GM12878 (cell line): ENCODE results near the gene HTR3A. TPM values are rescaled to one million over a fixed set of nuclear protein-coding genes. Genes with fewer than 3 reads are reported as not detected.

Experiments used
- ATAC-seq: fragments of 200-7000 bp; cut with Tn5 transposase; 3 replicates; pipeline ENCODE4 v1.9.1; 2020; ENCODE audit warnings: mild to moderate bottlenecking, moderate library complexity
- BruUV-seq: library from RNA; stranded (reverse); fragments of 400-500 nt; replicated peaks from 2 replicates; lab custom pipeline; 2021; lab: Mats Ljungman, UMichigan
- CTCF ChIA-PET: fragments of 300-600 bp; sonication (Branson Sonifier 250); formaldehyde crosslinking; extraction: SDS; loops from one replicate; lab custom pipeline; 2021; ENCODE audit warnings: inconsistent platforms; lab: Yijun Ruan, JAX
- POLR2A ChIA-PET: fragments of 350-600 bp; formaldehyde crosslinking; extraction: SDS; loops from one replicate; lab custom pipeline; 2021; ENCODE audit warnings: inconsistent platforms; lab: Charles Lee
- RAD21 ChIA-PET: fragments of 300-600 bp; sonication (Branson Sonifier 250); formaldehyde crosslinking; loops from one replicate; lab custom pipeline; 2023; ENCODE audit warnings: antibody characterized with exemption; ENCODE audit not compliant: unreplicated experiment; lab: Charles Lee
- SMC1A ChIA-PET: fragments of 300-600 bp; sonication (Branson Sonifier 250); formaldehyde crosslinking; loops from one replicate; lab custom pipeline; 2023; ENCODE audit not compliant: unreplicated experiment, uncharacterized antibody; lab: Charles Lee
- DNase-seq: peaks from one replicate; pipeline ENCODE4 v3.0.0-alpha.2; 2011; ENCODE audit warnings: low read depth, low spot score
- FAIRE-seq: peaks from 3 replicates; lab custom pipeline; 2011; peaks lifted over from hg19 to GRCh38; lab: Jason Lieb, UNC
- H2AFZ ChIP-seq: 2 replicates; pipeline ENCODE4 v1.6.0; 2011; ENCODE audit warnings: low read depth, low read length, control low read depth; ENCODE audit not compliant: control insufficient read depth
- H3K27ac ChIP-seq: 2 replicates; pipeline ENCODE4 v1.5.1; 2011; ENCODE audit warnings: control low read depth; ENCODE audit not compliant: control insufficient read depth, insufficient read depth
- H3K27me3 ChIP-seq, 2 experiments: replicated peaks in 1 of 2; 2 replicates each; pipeline versions ENCODE4 v1.6.0 to v1.6.1; 2011; ENCODE audit warnings: low read length in 1 of 2; ENCODE audit not compliant: control insufficient read depth in 2 of 2, insufficient read depth in 2 of 2
- H3K36me3 ChIP-seq, 2 experiments: 2 replicates each; pipeline ENCODE4 v1.5.1; 2011; ENCODE audit warnings: low read length in 1 of 2; ENCODE audit not compliant: control insufficient read depth in 2 of 2, insufficient read depth in 2 of 2
- H3K4me1 ChIP-seq: 2 replicates; pipeline ENCODE4 v1.6.1; 2011; ENCODE audit warnings: mild to moderate bottlenecking, low read length, moderate library complexity, mixed read lengths; ENCODE audit not compliant: control insufficient read depth, insufficient read depth
- H3K4me2 ChIP-seq: 2 replicates; pipeline ENCODE4 v1.6.0; 2011; ENCODE audit warnings: control low read depth; ENCODE audit not compliant: control insufficient read depth, insufficient read depth
- H3K4me3 ChIP-seq: fragments of 200-600 bp; sonication (generic); 2 replicates; pipeline ENCODE4 v1.5.1; 2016
- H3K79me2 ChIP-seq: 2 replicates; pipeline ENCODE4 v1.6.0; 2011; ENCODE audit warnings: low read length; ENCODE audit not compliant: control insufficient read depth, insufficient read depth
- H3K9ac ChIP-seq: 2 replicates; pipeline ENCODE4 v1.8.0; 2011; ENCODE audit warnings: low read length, control low read depth, mixed read lengths; ENCODE audit not compliant: control insufficient read depth, insufficient read depth
- H3K9me3 ChIP-seq: replicated peaks from 3 replicates; pipeline ENCODE4 v1.5.1; 2011; ENCODE audit warnings: mild to moderate bottlenecking, low read length; ENCODE audit not compliant: control insufficient read depth, insufficient read depth
- H4K20me1 ChIP-seq: 2 replicates; pipeline ENCODE4 v1.6.0; 2011; ENCODE audit not compliant: control insufficient read depth, insufficient read depth
- ASH2L ChIP-seq: fragments of 300-600, 200-600 bp; sonication (generic); IDR thresholded peaks from 2 replicates; pipeline ENCODE4 v1.6.1; 2017; ENCODE audit warnings: low read depth, mild to moderate bottlenecking, borderline replicate concordance
- ATF3 ChIP-seq: IDR thresholded peaks from 2 replicates; pipeline ENCODE4 v1.6.1; 2011; ENCODE audit warnings: low read depth, mild to moderate bottlenecking, low read length, moderate library complexity, borderline replicate concordance; ENCODE audit errors: extremely low read depth
- CBX5 ChIP-seq: sonication (generic); IDR thresholded peaks from 2 replicates; pipeline ENCODE4 v1.6.1; 2016; ENCODE audit warnings: low read depth, moderate library complexity, mild to moderate bottlenecking, inconsistent platforms
- E2F8 ChIP-seq: fragments of 450-650 bp; IDR thresholded peaks from 2 replicates; pipeline ENCODE4 v1.6.1; 2018; ENCODE audit warnings: mild to moderate bottlenecking, low read depth, moderate library complexity; ENCODE audit not compliant: partially characterized antibody
- E4F1 ChIP-seq: fragments of 450-650 bp; IDR thresholded peaks from 2 replicates; pipeline ENCODE4 v1.6.1; 2018; ENCODE audit warnings: borderline replicate concordance, mild to moderate bottlenecking; ENCODE audit not compliant: partially characterized antibody
- HSF1 ChIP-seq: fragments of 150-350 bp; IDR thresholded peaks from 2 replicates; pipeline ENCODE4 v1.6.1; 2014; ENCODE audit warnings: mild to moderate bottlenecking, low read depth, low read length
- NR2C2 ChIP-seq: IDR thresholded peaks from 2 replicates; pipeline ENCODE4 v1.6.1; 2011; ENCODE audit warnings: borderline replicate concordance, low read depth; ENCODE audit not compliant: control insufficient read depth, insufficient read length
- POLR2A ChIP-seq: IDR thresholded peaks from 2 replicates; pipeline ENCODE4 v1.6.1; 2011; ENCODE audit warnings: low read depth, mild to moderate bottlenecking, low read length
- POLR2AphosphoS2 ChIP-seq: IDR thresholded peaks from 2 replicates; pipeline ENCODE4 v1.6.1; 2011; ENCODE audit warnings: low read depth, mild to moderate bottlenecking, low read length, improper control_type of control experiment, moderate library complexity
- SIX5 ChIP-seq: IDR thresholded peaks from 2 replicates; pipeline ENCODE4 v1.6.1; 2011; ENCODE audit warnings: mild to moderate bottlenecking, low read depth, low read length, moderate library complexity; ENCODE audit not compliant: severe bottlenecking
- USF2 ChIP-seq: IDR thresholded peaks from 2 replicates; pipeline ENCODE4 v1.6.1; 2011; ENCODE audit warnings: low read depth, low read length, improper control_type of control experiment, borderline replicate concordance
- ZSCAN29 ChIP-seq: fragments of 450-650 bp; IDR thresholded peaks from 2 replicates; pipeline ENCODE4 v1.6.1; 2017; ENCODE audit warnings: mild to moderate bottlenecking, moderate library complexity
- WGBS: methylation state at CpG from one replicate; pipeline ENCODE4 v1.1.6; 2016; ENCODE audit warnings: low lambda C conversion rate; ENCODE audit not compliant: insufficient replicate concordance, insufficient coverage; ENCODE audit errors: missing lambda C conversion rate; 5-methylcytosine and 5-hydroxymethylcytosine counted together
- in situ Hi-C: fragments of 300-500 bp; cut with MboI; formaldehyde crosslinking; loops from 9 replicates; pipeline ENCODE4 v1.14.3; 2018; ENCODE audit warnings: mixed read lengths
- intact Hi-C: fragments of 100-400 bp; cut with micrococcal nuclease; formaldehyde crosslinking; loops from one replicate; pipeline ENCODE4 v1.14.2; 2022; ENCODE audit not compliant: unreplicated experiment
- polyA plus RNA-seq, 11 experiments: library from polyadenylated mRNA; depleted of rRNA in 4 of 11; unstranded in 6 of 11; stranded (reverse) in 5 of 11; fragments of >200 nt; fragmentation: Nextera tagmentation in 4 of 11; fragmentation: Illumina TruSeq in 1 of 11; extraction: Ambion mirVana in 4 of 11; extraction: Trizol in 1 of 11; gene quantifications; 1 replicate in 1 of 11; 2 replicates in 10 of 11; pipeline versions ENCODE4 v1.2.1 to v1.2.3, GENCODE V29; 2011 to 2016; ENCODE audit warnings: inconsistent platforms in 2 of 11, missing spikeins in 2 of 11, low read depth in 1 of 11
- total RNA-seq, 4 experiments: library from RNA; depleted of rRNA in 3 of 4; stranded (reverse); fragments of >200 nt in 3 of 4; fragmentation: Illumina TruSeq in 1 of 4; extraction: Trizol in 1 of 4; gene quantifications; 2 replicates each; pipeline versions ENCODE4 v1.2.1 to v1.2.3, GENCODE V29; 2013 to 2021

Gene HTR3A
- total and polyA plus RNA-seq, 10 of the 15 experiments (the other 5 are each of a cell fraction or from before 2014, with no cell fraction given) = not detected

GRCh38 chr11:114010931-114011330 lies 36.0 kb downstream of the HTR3A start (continued):
- TF ChIP-seq E2F8 (no peak), ATF3 (no peak)

GRCh38 chr11:114011443-114011842 lies 36.5 kb downstream of the HTR3A start:
- WGBS = 32% methylated on average over 2 of the region's 2 CpGs
- SMC1A ChIA-PET = no interaction called here
- Histone ChIP-seq H3K4me3 (no peak overlapping the region), H3K4me1 (no peaks in the 10 kb centered on the region), H3K9me3 (no peaks in the 10 kb centered on the region), H3K79me2 (no peaks in the 10 kb centered on the region), H3K36me3 (no peaks in the 10 kb centered on the region), H3K27ac (no peak overlapping the region), H4K20me1 (no peaks in the 10 kb centered on the region), H3K4me2 (no peak overlapping the region), H3K9ac (no peak overlapping the region), H2AFZ (no peak overlapping the region), H3K27me3 (no peaks in the 10 kb centered on the region; a peak in 1 of 4 replicates)
- in situ Hi-C loops = no loop called here
- intact Hi-C loops = no loop called here
- RAD21 ChIA-PET = no interaction called here
- FAIRE-seq = no peak
- no peak for ATAC-seq
- CTCF ChIA-PET = no interaction called here
- no peak for DNase-seq
- no TSS peak for BruUV-seq
- POLR2A ChIA-PET = no interaction called here
- no peak for TF ChIP-seq CBX5
- TF ChIP-seq NR2C2 = no peak
- TF ChIP-seq POLR2A = no peak
- TF ChIP-seq HSF1 = no peak
- TF ChIP-seq ZSCAN29 = no peak
- no peak for TF ChIP-seq ASH2L
- no peak for TF ChIP-seq E4F1
- TF ChIP-seq USF2 = no peak
- no peak for TF ChIP-seq SIX5
- TF ChIP-seq POLR2AphosphoS2 = no peak
